HEK293 (cell line): ENCODE measurements around the gene GJB5.

Experiments used
- CTCF ChIA-PET: fragments of 350-600 bp; formaldehyde crosslinking; extraction: SDS; loops from one replicate; lab custom pipeline; 2021; ENCODE audit warnings: antibody characterized with exemption; lab: Yijun Ruan, JAX
- POLR2A ChIA-PET: fragments of 300-600 bp; formaldehyde crosslinking; extraction: SDS; loops from one replicate; lab custom pipeline; 2020; ENCODE audit warnings: antibody characterized with exemption, inconsistent platforms; lab: Yijun Ruan, JAX
- H3K27ac ChIP-seq: fragments of 200-500 bp; sonication (Bioruptor generic); 2 replicates; pipeline ENCODE4 v1.5.1; 2014; ENCODE audit warnings: low read depth, low read length, control low read depth, inconsistent platforms; ENCODE audit errors: extremely low read depth
- H3K36me3 ChIP-seq, 2 experiments: fragments of 200-500 bp in 1 of 2; sonication (Bioruptor generic) in 1 of 2; 1 replicate in 1 of 2; 2 replicates in 1 of 2; pipeline ENCODE4 v1.5.1; 2014 to 2017; ENCODE audit warnings: inconsistent platforms in 2 of 2, low read length in 2 of 2; ENCODE audit not compliant: control insufficient read depth in 2 of 2, insufficient read depth in 1 of 2
- H3K4me1 ChIP-seq: fragments of 200-500 bp; sonication (Bioruptor generic); 2 replicates; pipeline ENCODE4 v1.5.1; 2014; ENCODE audit warnings: mild to moderate bottlenecking, low read length, inconsistent platforms; ENCODE audit not compliant: control insufficient read depth, insufficient read depth
- H3K4me3 ChIP-seq: 2 replicates; pipeline ENCODE4 v1.5.1; 2011; ENCODE audit warnings: low read depth, mild to moderate bottlenecking, control low read depth, low read length, moderate library complexity
- H3K9me3 ChIP-seq: fragments of 200-500 bp; sonication (Bioruptor generic); 2 replicates; pipeline ENCODE4 v1.5.1; 2014; ENCODE audit warnings: low read depth, low read length, inconsistent platforms; ENCODE audit not compliant: control insufficient read depth, insufficient read depth
- FEZF1 ChIP-seq: fragments of 450-650 bp; formaldehyde crosslinking; IDR thresholded peaks from 2 replicates; pipeline ENCODE4 v1.5.1; 2016; ENCODE audit warnings: missing biosample characterization, missing genetic modification characterization
- GLIS1 ChIP-seq: fragments of 450-650 bp; formaldehyde crosslinking; IDR thresholded peaks from 2 replicates; pipeline ENCODE4 v1.5.1; 2016; ENCODE audit warnings: missing biosample characterization, missing genetic modification characterization
- SCRT2 ChIP-seq: fragments of 450-650 bp; formaldehyde crosslinking; IDR thresholded peaks from 2 replicates; pipeline ENCODE4 v1.5.1; 2016; ENCODE audit warnings: missing biosample characterization, missing genetic modification characterization
- SETDB1 ChIP-seq: IDR thresholded peaks from one replicate; pipeline ENCODE4 v1.6.1; 2017; ENCODE audit warnings: mild to moderate bottlenecking, low read length, moderate library complexity, mixed read lengths; ENCODE audit not compliant: insufficient read length
- TSHZ1 ChIP-seq: fragments of 450-650 bp; formaldehyde crosslinking; IDR thresholded peaks from 2 replicates; pipeline ENCODE4 v1.5.1; 2016; ENCODE audit warnings: missing biosample characterization, missing genetic modification characterization, borderline replicate concordance
- ZNF169 ChIP-seq: fragments of 450-650 bp; formaldehyde crosslinking; IDR thresholded peaks from 2 replicates; pipeline ENCODE4 v1.5.1; 2016; ENCODE audit warnings: missing biosample characterization, missing genetic modification characterization
- ZNF221 ChIP-seq: fragments of 450-650 bp; formaldehyde crosslinking; IDR thresholded peaks from 2 replicates; pipeline ENCODE4 v1.5.1; 2017; ENCODE audit warnings: missing biosample characterization, missing genetic modification characterization, borderline replicate concordance
- ZNF23 ChIP-seq: fragments of 450-650 bp; formaldehyde crosslinking; IDR thresholded peaks from 2 replicates; pipeline ENCODE4 v1.5.1; 2016; ENCODE audit warnings: missing biosample characterization, missing genetic modification characterization, borderline replicate concordance
- ZNF623 ChIP-seq: fragments of 450-650 bp; formaldehyde crosslinking; IDR thresholded peaks from 2 replicates; pipeline ENCODE4 v1.5.1; 2016; ENCODE audit warnings: missing biosample characterization, missing genetic modification characterization
- ZNF654 ChIP-seq: fragments of 450-650 bp; formaldehyde crosslinking; IDR thresholded peaks from 2 replicates; pipeline ENCODE4 v1.5.1; 2016; ENCODE audit warnings: low read depth, missing biosample characterization, missing genetic modification characterization

GJB5 gene

GRCh38 chr1:34750610-34751009 lies 4.2 kb upstream of the GJB5 start:
- no peak for TF ChIP-seq ZNF23 (tag by site-specific recombination)
- Histone ChIP-seq H3K4me1 (no peaks in the 10 kb centered on the region), H3K27ac (no peak overlapping the region), H3K36me3 (no peaks in the 10 kb centered on the region), H3K4me3 (no peak overlapping the region), H3K9me3 (no peaks in the 10 kb centered on the region)
- ChIA-PET CTCF (interaction anchor here (0.6 to 0.7 kb wide), 2 partner anchors 9 to 1623 kb away, joined by 3 to 4 read pairs; no protein-coding TSS in a partner anchor), POLR2A (no interaction called here)

- no peak overlapping the region for H3K4me3 ChIP-seq
- POLR2A ChIA-PET, result no interaction called here
These were observed 1.7 kb upstream of the GJB5 start for GRCh38 chr1:34753163-34753562.

GRCh38 chr1:34755961-34756360 lies 1.1 kb downstream of the GJB5 start:
- Histone ChIP-seq H3K9me3 (no peaks in the 10 kb centered on the region), H3K4me1 (no peaks in the 10 kb centered on the region), H3K27ac (no peak overlapping the region), H3K36me3 (no peaks in the 10 kb centered on the region), H3K4me3 (no peak overlapping the region)
- TF ChIP-seq ZNF654 (no peak), ZNF169 (tag by site-specific recombination) (no peak), TSHZ1 (tag by site-specific recombination) (no peak)
- ChIA-PET POLR2A (no interaction called here), CTCF (interaction anchor here (1.5 kb wide), 1 partner anchor 13 kb away, joined by 3 read pairs; no protein-coding TSS in a partner anchor)

More at GRCh38 chr1:34753163-34753562, 1.7 kb upstream of the GJB5 start:
- no peaks in the 10 kb centered on the region for H3K36me3 ChIP-seq
- TF ChIP-seq SETDB1, result peak; percentile 52
- TF ChIP-seq SCRT2 (tag by site-specific recombination), result no peak
- no peak overlapping the region for H3K27ac ChIP-seq
- H3K4me1 ChIP-seq, result no peaks in the 10 kb centered on the region
- CTCF ChIA-PET, result interaction anchor here (0.6 to 3.9 kb wide), 2 partner anchors 10 to 771 kb away, joined by 4 to 33 read pairs; no protein-coding TSS in a partner anchor
- no peaks in the 10 kb centered on the region for H3K9me3 ChIP-seq

- Histone ChIP-seq H3K4me3 (no peak overlapping the region), H3K36me3 (no peaks in the 10 kb centered on the region)
- TF ChIP-seq ZNF623 (tag by site-specific recombination) (no peak), FEZF1 (tag by site-specific recombination) (no peak)
- TF ChIP-seq, all 188 proteins: peak for 0
- no peaks in the 10 kb centered on the region for H3K9me3 ChIP-seq
- H3K27ac ChIP-seq, result no peak overlapping the region
- ChIA-PET POLR2A (no interaction called here), CTCF (interaction anchor here (0.7 to 1.5 kb wide), 2 partner anchors 10 to 15 kb away, joined by 3 to 4 read pairs; no protein-coding TSS in a partner anchor)
- H3K4me1 ChIP-seq, result no peaks in the 10 kb centered on the region
These were observed 2.5 kb downstream of the GJB5 start for GRCh38 chr1:34757386-34757785.

GRCh38 chr1:34758751-34759150 lies 3.9 kb downstream of the GJB5 start:
- TF ChIP-seq ZNF221 (no peak), GLIS1 (tag by site-specific recombination) (peak; percentile 33; the same call in 1 of the 2 replicates)
- POLR2A ChIA-PET, result no interaction called here
- CTCF ChIA-PET, result interaction anchor here (0.6 to 1.9 kb wide), 5 partner anchors 15 to 1668 kb away, joined by 3 to 8 read pairs (median 4); no protein-coding TSS in a partner anchor

More at GRCh38 chr1:34758751-34759150, 3.9 kb downstream of the GJB5 start:
- Histone ChIP-seq H3K36me3 (no peaks in the 10 kb centered on the region), H3K9me3 (no peaks in the 10 kb centered on the region), H3K4me3 (no peak overlapping the region), H3K4me1 (no peaks in the 10 kb centered on the region), H3K27ac (no peak overlapping the region)
